Liver (tissue), 3 donors: ENCODE results near the gene HSFY1.
"Not testable (repeated sequence)": the region's sequence is repeated elsewhere in the genome, so short reads cannot be mapped to it uniquely, and the experiment has no call there.

Source experiments
- CTCF ChIP-seq: fragments of 150-350 bp; IDR thresholded peaks from 2 replicates; pipeline ENCODE4 v1.5.1; 2017; ENCODE audit warnings: improper control_type of control experiment, low read depth, low read length; ENCODE audit not compliant: missing input control
- EGR1 ChIP-seq, 2 donors: IDR thresholded peaks; 2 replicates each; pipeline ENCODE4 v1.6.1; 2016 to 2018; ENCODE audit warnings: antibody characterized with exemption in 2 of 2, low read depth in 2 of 2
- GABPA ChIP-seq, 2 donors: IDR thresholded peaks in 1 of 2; conservative IDR thresholded peaks in 1 of 2; 2 replicates each; pipeline ENCODE4 v1.6.1; 2016; ENCODE audit warnings: antibody characterized with exemption in 2 of 2, mild to moderate bottlenecking in 1 of 2, moderate library complexity in 1 of 2
- HNF4A ChIP-seq, 2 donors: conservative IDR thresholded peaks; 2 replicates each; pipeline ENCODE4 v1.6.1; 2016; ENCODE audit warnings: antibody characterized with exemption in 2 of 2, mild to moderate bottlenecking in 2 of 2
- JUND ChIP-seq, 2 donors: IDR thresholded peaks; 2 replicates each; pipeline ENCODE4 v1.6.1; 2016; ENCODE audit warnings: antibody characterized with exemption in 2 of 2
- MAX ChIP-seq: IDR thresholded peaks from 2 replicates; pipeline ENCODE4 v1.6.1; 2016; ENCODE audit warnings: antibody characterized with exemption
- RAD21 ChIP-seq, 2 donors: IDR thresholded peaks; 2 replicates each; pipeline ENCODE4 v1.6.1; 2016; ENCODE audit warnings: antibody characterized with exemption in 2 of 2, mild to moderate bottlenecking in 2 of 2
- REST ChIP-seq: IDR thresholded peaks from 2 replicates; pipeline ENCODE4 v1.6.1; 2016; ENCODE audit warnings: antibody characterized with exemption, mild to moderate bottlenecking
- RXRA ChIP-seq, 2 donors: IDR thresholded peaks; 2 replicates each; pipeline ENCODE4 v1.6.1; 2017 to 2018; ENCODE audit warnings: antibody characterized with exemption in 2 of 2, mild to moderate bottlenecking in 1 of 2
- SP1 ChIP-seq: IDR thresholded peaks from 2 replicates; pipeline ENCODE4 v1.6.1; 2018; ENCODE audit warnings: antibody characterized with exemption, mild to moderate bottlenecking
- TAF1 ChIP-seq: conservative IDR thresholded peaks from 2 replicates; pipeline ENCODE4 v1.6.1; 2016; ENCODE audit warnings: antibody characterized with exemption, mild to moderate bottlenecking
- YY1 ChIP-seq: IDR thresholded peaks from 2 replicates; pipeline ENCODE4 v1.6.1; 2016; ENCODE audit warnings: antibody characterized with exemption, mild to moderate bottlenecking
- ZBTB33 ChIP-seq: IDR thresholded peaks from 2 replicates; pipeline ENCODE4 v1.6.1; 2016; ENCODE audit warnings: antibody characterized with exemption
- donor health status: healthy.
- donor health status: healthy.

GRCh38 chrY:18553132-18553531 lies 6.6 kb downstream of the HSFY1 start:
- not testable (repeated sequence) for TF ChIP-seq RXRA (IDR thresholded peaks at IDR 0.05); CTCF; GABPA (IDR thresholded peaks at IDR 0.05 in 1 of 2, conservative IDR thresholded peaks at IDR 0.05 in 1 of 2); RAD21 (IDR thresholded peaks at IDR 0.05); REST; YY1; MAX; SP1; HNF4A (conservative IDR thresholded peaks at IDR 0.05); ZBTB33; TAF1; EGR1 (IDR thresholded peaks at IDR 0.05; ENCODE audit: low read depth in 2 of 2); JUND (IDR thresholded peaks at IDR 0.05)
